Astrocyte of the hippocampus (primary cell): ENCODE data around the gene ZC3H8.
A peak's percentile ranks its signal among the peaks of the same experiment; 100 is the strongest.
"Not testable (repeated sequence)": the region's sequence is repeated elsewhere in the genome, so short reads cannot be mapped to it uniquely, and the experiment has no call there.

ENCODE experiments used
- DNase-seq: peaks from one replicate; pipeline ENCODE4 v3.0.0; 2011; ENCODE audit warnings: low read depth, low spot score

Gene ZC3H8

GRCh38 chr2:112254466-112255240, at the start of gene ZC3H8:
Gene ZC3H8 (minus strand): TSS chr2:112255042. CDS start chr2:112254981, 61 bp downstream.
- peak; percentile 96 for DNase-seq

- DNase-seq = no peak
These were observed 49.6 kb upstream of the ZC3H8 start for GRCh38 chr2:112304298-112304941.

GRCh38 chr2:112301973-112302372, 47.1 kb upstream of the ZC3H8 start:
- no peak for DNase-seq

GRCh38 chr2:112301171-112301584, 46.3 kb upstream of the ZC3H8 start:
- peak; percentile 64 for DNase-seq

GRCh38 chr2:112296407-112296806, 41.6 kb upstream of the ZC3H8 start:
- no peak for DNase-seq

GRCh38 chr2:112295407-112296078, 40.7 kb upstream of the ZC3H8 start:
- no peak for DNase-seq

GRCh38 chr2:112293636-112294401, 39.0 kb upstream of the ZC3H8 start:
- no peak for DNase-seq

GRCh38 chr2:112290648-112291047, 35.8 kb upstream of the ZC3H8 start:
- DNase-seq = no peak

GRCh38 chr2:112290088-112290487, 35.2 kb upstream of the ZC3H8 start:
- DNase-seq = no peak

- DNase-seq = peak; percentile 10
These were observed 28.7 kb upstream of the ZC3H8 start for GRCh38 chr2:112283535-112283934.

GRCh38 chr2:112282066-112282465, 27.2 kb upstream of the ZC3H8 start:
- not testable (repeated sequence) for DNase-seq

GRCh38 chr2:112277596-112278220, 22.9 kb upstream of the ZC3H8 start:
- no peak for DNase-seq

- no peak for DNase-seq
These were observed 22.1 kb upstream of the ZC3H8 start for GRCh38 chr2:112276954-112277353.

GRCh38 chr2:112275887-112276773, 21.3 kb upstream of the ZC3H8 start:
- peak; percentile 94 for DNase-seq

- peak; percentile 99 for DNase-seq
These were observed 20.6 kb upstream of the ZC3H8 start, which contains the start of gene ZC3H6 for GRCh38 chr2:112275311-112275886. Gene ZC3H6 (plus strand): TSS chr2:112275597. CDS start chr2:112275995, 398 bp downstream.

GRCh38 chr2:112273349-112273748, 18.5 kb upstream of the ZC3H8 start:
- no peak for DNase-seq

GRCh38 chr2:112272669-112273068, 17.8 kb upstream of the ZC3H8 start:
- no peak for DNase-seq

- DNase-seq = no peak
These were observed 13.7 kb upstream of the ZC3H8 start for GRCh38 chr2:112268547-112268946.

GRCh38 chr2:112262876-112263275, 8.0 kb upstream of the ZC3H8 start:
- no peak for DNase-seq

GRCh38 chr2:112260295-112260625, 5.4 kb upstream of the ZC3H8 start:
- no peak for DNase-seq
